HL-60 (cell line): ENCODE results near the gene DLK1.

Source experiments
- DNase-seq, 2 experiments: peaks; one replicate each; pipeline ENCODE4 v3.0.0-alpha.2; 2010 to 2020; ENCODE audit warnings: low read depth in 1 of 2, low spot score in 1 of 2
- H3K27ac ChIP-seq: fragments of 250-450 bp; sonication (Bioruptor Pico); replicated peaks from 2 replicates; pipeline ENCODE4 v1.5.1; 2020; ENCODE audit warnings: mild to moderate bottlenecking, moderate library complexity
- H3K27me3 ChIP-seq: fragments of 250-450 bp; sonication (Bioruptor Pico); 2 replicates; pipeline ENCODE4 v1.5.1; 2021; ENCODE audit warnings: mild to moderate bottlenecking, moderate library complexity; ENCODE audit not compliant: insufficient read depth, poor library complexity, severe bottlenecking
- H3K4me3 ChIP-seq: replicated peaks from 2 replicates; pipeline ENCODE4 v1.5.1; 2011; ENCODE audit warnings: mild to moderate bottlenecking, control low read depth, low read length; ENCODE audit not compliant: insufficient read depth
- CTCF ChIP-seq: IDR thresholded peaks from one replicate; pipeline ENCODE4 v1.5.1; 2011; ENCODE audit warnings: low read length, control low read depth, inconsistent platforms; ENCODE audit not compliant: insufficient read depth
- GABPA ChIP-seq: IDR thresholded peaks from 2 replicates; pipeline ENCODE4 v1.6.1; 2012; ENCODE audit warnings: low read depth
- POLR2AphosphoS5 ChIP-seq: IDR thresholded peaks from 2 replicates; pipeline ENCODE4 v1.6.1; 2012; ENCODE audit warnings: low read depth
- SPI1 ChIP-seq: IDR thresholded peaks from 2 replicates; pipeline ENCODE4 v1.6.1; 2012; ENCODE audit warnings: low read depth, mild to moderate bottlenecking, borderline replicate concordance
- TF ChIP-seq, protein P1 (sequence below): IDR thresholded peaks from 2 replicates; pipeline ENCODE4 v1.6.1; 2012; ENCODE audit warnings: low read depth; ENCODE audit not compliant: insufficient replicate concordance

The DLK1 gene

GRCh38 chr14:100706200-100706599 lies 20.5 kb upstream of the DLK1 start:
- TF ChIP-seq, protein P1, sequence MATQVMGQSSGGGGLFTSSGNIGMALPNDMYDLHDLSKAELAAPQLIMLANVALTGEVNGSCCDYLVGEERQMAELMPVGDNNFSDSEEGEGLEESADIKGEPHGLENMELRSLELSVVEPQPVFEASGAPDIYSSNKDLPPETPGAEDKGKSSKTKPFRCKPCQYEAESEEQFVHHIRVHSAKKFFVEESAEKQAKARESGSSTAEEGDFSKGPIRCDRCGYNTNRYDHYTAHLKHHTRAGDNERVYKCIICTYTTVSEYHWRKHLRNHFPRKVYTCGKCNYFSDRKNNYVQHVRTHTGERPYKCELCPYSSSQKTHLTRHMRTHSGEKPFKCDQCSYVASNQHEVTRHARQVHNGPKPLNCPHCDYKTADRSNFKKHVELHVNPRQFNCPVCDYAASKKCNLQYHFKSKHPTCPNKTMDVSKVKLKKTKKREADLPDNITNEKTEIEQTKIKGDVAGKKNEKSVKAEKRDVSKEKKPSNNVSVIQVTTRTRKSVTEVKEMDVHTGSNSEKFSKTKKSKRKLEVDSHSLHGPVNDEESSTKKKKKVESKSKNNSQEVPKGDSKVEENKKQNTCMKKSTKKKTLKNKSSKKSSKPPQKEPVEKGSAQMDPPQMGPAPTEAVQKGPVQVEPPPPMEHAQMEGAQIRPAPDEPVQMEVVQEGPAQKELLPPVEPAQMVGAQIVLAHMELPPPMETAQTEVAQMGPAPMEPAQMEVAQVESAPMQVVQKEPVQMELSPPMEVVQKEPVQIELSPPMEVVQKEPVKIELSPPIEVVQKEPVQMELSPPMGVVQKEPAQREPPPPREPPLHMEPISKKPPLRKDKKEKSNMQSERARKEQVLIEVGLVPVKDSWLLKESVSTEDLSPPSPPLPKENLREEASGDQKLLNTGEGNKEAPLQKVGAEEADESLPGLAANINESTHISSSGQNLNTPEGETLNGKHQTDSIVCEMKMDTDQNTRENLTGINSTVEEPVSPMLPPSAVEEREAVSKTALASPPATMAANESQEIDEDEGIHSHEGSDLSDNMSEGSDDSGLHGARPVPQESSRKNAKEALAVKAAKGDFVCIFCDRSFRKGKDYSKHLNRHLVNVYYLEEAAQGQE = no peak
- no peak for TF ChIP-seq POLR2AphosphoS5
- no peak for DNase-seq
- H3K4me3 ChIP-seq = no peak overlapping the region
- H3K27me3 ChIP-seq = no peaks in the 10 kb centered on the region
- H3K27ac ChIP-seq = no peak overlapping the region

DNA sequence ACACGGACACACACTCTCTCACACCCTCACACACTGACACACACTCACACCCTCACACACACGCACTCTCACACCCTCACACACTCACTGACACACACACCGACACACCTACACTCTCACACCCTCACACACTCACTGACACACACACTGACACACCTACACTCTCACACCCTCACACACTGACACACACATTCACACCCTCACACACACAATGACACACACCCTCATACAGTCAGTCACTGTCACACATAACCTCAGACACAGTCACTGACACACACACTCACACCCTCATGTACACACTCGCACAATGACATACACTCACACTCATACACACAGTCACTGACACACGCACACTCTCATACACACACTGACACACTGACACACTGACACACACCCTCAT lies 19.8 kb upstream of the DLK1 start:
- no peak for TF ChIP-seq CTCF
- TF ChIP-seq, protein P1 = no peak
- no peak for TF ChIP-seq SPI1
- TF ChIP-seq POLR2AphosphoS5 = no peak
- TF ChIP-seq GABPA = no peak
- Histone ChIP-seq H3K27ac (no peak overlapping the region), H3K4me3 (no peak overlapping the region), H3K27me3 (no peaks in the 10 kb centered on the region)
- DNase-seq = no peak

DNA sequence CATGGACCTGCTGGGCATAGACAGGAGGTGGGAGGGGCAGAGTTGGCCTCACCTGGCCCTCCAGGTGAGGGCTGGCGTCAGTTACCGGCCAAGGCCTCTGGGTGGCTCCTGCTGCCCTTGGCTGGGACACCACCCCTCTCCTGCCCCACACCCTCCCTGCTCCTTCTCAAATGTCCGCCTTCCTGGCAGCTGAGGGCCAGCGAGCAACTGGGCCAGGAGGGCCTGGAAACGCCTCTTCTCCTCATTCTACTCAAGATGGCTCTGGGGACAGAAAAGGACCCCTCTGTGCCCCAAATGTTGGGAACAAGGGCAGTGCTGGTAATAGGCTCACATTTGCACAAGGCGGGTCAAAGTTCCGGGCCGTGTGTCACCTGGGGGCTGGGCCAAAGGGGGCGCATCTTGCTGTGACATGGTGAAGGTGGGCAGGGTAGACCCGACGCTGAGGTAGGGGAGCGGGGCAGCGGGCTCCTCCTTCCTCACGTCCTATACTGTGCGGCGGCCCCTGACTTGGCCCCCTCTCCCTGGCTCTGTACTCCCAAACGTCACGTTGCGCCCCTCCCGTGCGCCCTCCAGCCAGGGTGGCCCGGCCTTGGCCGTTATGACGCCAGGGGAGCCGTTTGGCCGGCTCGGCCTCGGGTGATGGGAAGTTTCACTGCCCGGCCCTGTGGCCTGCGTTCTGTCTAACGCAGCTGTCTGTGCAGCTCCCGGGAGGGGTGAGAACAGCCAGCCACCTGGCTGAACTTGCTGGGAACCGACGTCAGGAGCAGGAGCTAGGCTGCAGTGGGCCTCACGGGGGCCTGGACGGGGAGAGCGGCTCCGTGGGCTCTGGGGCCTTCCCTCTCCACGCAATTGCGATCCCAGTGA lies 18.0 kb upstream of the DLK1 start:
- no peak overlapping the region for H3K4me3 ChIP-seq
- no peak for TF ChIP-seq POLR2AphosphoS5
- no peak for TF ChIP-seq GABPA
- no peak for TF ChIP-seq SPI1
- TF ChIP-seq, protein P1 = no peak
- no peak for TF ChIP-seq CTCF
- no peak overlapping the region for H3K27ac ChIP-seq
- H3K27me3 ChIP-seq = no peaks in the 10 kb centered on the region
- DNase-seq = no peak
